Measurements from ENCODE around the gene ACSS2. TPM values are rescaled to one million over a fixed set of nuclear protein-coding genes. Genes with fewer than 3 reads are reported as not detected.

The ACSS2 gene
- total and polyA plus RNA-seq, 10 of the 15 experiments (the other 5 are each of a cell fraction or from before 2014, with no cell fraction given) = 2.8 to 37.2 (median 24.2) TPM

- H3K27me3 ChIP-seq (replicated peaks in 1 of 2; ENCODE audit: control insufficient read depth in 2 of 2, insufficient read depth in 2 of 2, low read length in 1 of 2) = no peaks in the 10 kb centered on the region
- no peak overlapping the region for H3K4me2 ChIP-seq (ENCODE audit: control insufficient read depth, insufficient read depth)
- H3K4me3 ChIP-seq = no peak overlapping the region
- no peak overlapping the region for H3K27ac ChIP-seq (ENCODE audit: control insufficient read depth, insufficient read depth)
- SMC1A ChIA-PET (ENCODE audit: uncharacterized antibody, unreplicated experiment) = no interaction called here
- in situ Hi-C loops (cut with MboI) = no loop called here
- H2AFZ ChIP-seq (ENCODE audit: control insufficient read depth, low read depth, low read length) = no peak overlapping the region
- no peak for DNase-seq (ENCODE audit: low read depth, low spot score)
- no peak for FAIRE-seq
- CTCF ChIA-PET = interaction anchor here (0.9 to 2.7 kb wide), 3 partner anchors 12 to 79 kb away, joined by 3 to 13 read pairs (median 3); partner anchors contain the start of gene GGT7
- H3K79me2 ChIP-seq (ENCODE audit: control insufficient read depth, insufficient read depth, low read length) = 0 out of 2 replicates have a peak, but pooled peaks cover 2% of the 10 kb centered on the region
- H3K36me3 ChIP-seq (ENCODE audit: control insufficient read depth in 2 of 2, insufficient read depth in 2 of 2, low read length in 1 of 2) = peaks cover 0 to 3% of the 10 kb centered on the region in 2 experiments; a peak in 2 of 4 replicates
- no peaks in the 10 kb centered on the region for H3K9me3 ChIP-seq (replicated peaks; ENCODE audit: control insufficient read depth, insufficient read depth, low read length)
- intact Hi-C loops (cut with micrococcal nuclease; ENCODE audit: unreplicated experiment) = no loop called here
- POLR2A ChIA-PET = interaction anchor here (0.6 to 2.0 kb wide), 3 partner anchors 59 to 77 kb away, joined by 3 to 7 read pairs (median 3); partner anchors contain the start of gene ACSS2
- H3K9ac ChIP-seq (ENCODE audit: control insufficient read depth, insufficient read depth, low read length) = no peak overlapping the region
- peaks cover 8% of the 10 kb centered on the region for H3K4me1 ChIP-seq (ENCODE audit: control insufficient read depth, insufficient read depth, low read length)
- no peak for TF ChIP-seq IRF5 (IDR thresholded peaks at IDR 0.05; ENCODE audit: borderline replicate concordance)
- no peak for TF ChIP-seq HDAC2 (IDR thresholded peaks at IDR 0.05)
- TF ChIP-seq RB1 (IDR thresholded peaks at IDR 0.05; ENCODE audit: borderline replicate concordance) = no peak
- no peak for TF ChIP-seq TCF12 (IDR thresholded peaks at IDR 0.05; ENCODE audit: low read depth, low read length)
- no peak for TF ChIP-seq SREBF2 (IDR thresholded peaks at IDR 0.05; ENCODE audit: low read length)
- no peak for TF ChIP-seq NFIC (IDR thresholded peaks at IDR 0.05; ENCODE audit: low read depth, low read length)
- TF ChIP-seq ZBTB40 (IDR thresholded peaks at IDR 0.05; ENCODE audit: borderline replicate concordance) = no peak
- no peak for TF ChIP-seq WRNIP1 (IDR thresholded peaks at IDR 0.05; ENCODE audit: borderline replicate concordance, low read depth, low read length)
- TF ChIP-seq HSF1 (IDR thresholded peaks at IDR 0.05; ENCODE audit: low read depth, low read length) = no peak
- no peak for TF ChIP-seq KAT2A (conservative IDR thresholded peaks at IDR 0.05; ENCODE audit: control insufficient read depth, low read depth, low read length)
- TF ChIP-seq SMAD5 (IDR thresholded peaks at IDR 0.05; ENCODE audit: low read depth) = no peak
- TF ChIP-seq BCL11A (IDR thresholded peaks at IDR 0.05; ENCODE audit: low read depth, low read length) = no peak
- no peak for TF ChIP-seq YBX1 (IDR thresholded peaks at IDR 0.05)
- no peak for TF ChIP-seq RAD21 (IDR thresholded peaks at IDR 0.05; ENCODE audit: insufficient read depth, low read depth, low read length)
- TF ChIP-seq BHLHE40 (IDR thresholded peaks at IDR 0.05; ENCODE audit: borderline replicate concordance in 1 of 2, low read depth in 2 of 2, low read length in 1 of 2) = no peak
- no peak for TF ChIP-seq PML (IDR thresholded peaks at IDR 0.05; ENCODE audit: low read length)
- no peak for TF ChIP-seq ESRRA (IDR thresholded peaks at IDR 0.05; ENCODE audit: low read length)
- RAD21 ChIA-PET (ENCODE audit: unreplicated experiment) = interaction anchor here (2.4 kb wide), 1 partner anchor 77 kb away, joined by 6 read pairs; the partner anchor contains the start of gene ACSS2
- H4K20me1 ChIP-seq (ENCODE audit: control insufficient read depth, insufficient read depth) = no peaks in the 10 kb centered on the region
- WGBS (ENCODE audit: insufficient coverage, insufficient replicate concordance, low lambda C conversion rate, missing lambda C conversion rate) = 98% methylated on average over 5 of the region's 5 CpGs
- ATAC-seq = no peak
- no TSS peak for BruUV-seq (replicated peaks)
These were observed 76.3 kb downstream of the ACSS2 start for GRCh38 chr20:34952671-34953070.

Data from GM12878 (cell line).